GM19324 (cell line): ENCODE data around the gene BLCAP.
"Not testable (repeated sequence)": the region's sequence is repeated elsewhere in the genome, so short reads cannot be mapped to it uniquely, and the experiment has no call there.

Experiments used
- ATAC-seq: cut with Tn5 transposase; IDR thresholded peaks from one replicate; pipeline ENCODE4 v1.9.1; 2021; ENCODE audit warnings: mild to moderate bottlenecking, moderate library complexity; ENCODE audit not compliant: unreplicated experiment, low FRiP score

The BLCAP gene

DNA sequence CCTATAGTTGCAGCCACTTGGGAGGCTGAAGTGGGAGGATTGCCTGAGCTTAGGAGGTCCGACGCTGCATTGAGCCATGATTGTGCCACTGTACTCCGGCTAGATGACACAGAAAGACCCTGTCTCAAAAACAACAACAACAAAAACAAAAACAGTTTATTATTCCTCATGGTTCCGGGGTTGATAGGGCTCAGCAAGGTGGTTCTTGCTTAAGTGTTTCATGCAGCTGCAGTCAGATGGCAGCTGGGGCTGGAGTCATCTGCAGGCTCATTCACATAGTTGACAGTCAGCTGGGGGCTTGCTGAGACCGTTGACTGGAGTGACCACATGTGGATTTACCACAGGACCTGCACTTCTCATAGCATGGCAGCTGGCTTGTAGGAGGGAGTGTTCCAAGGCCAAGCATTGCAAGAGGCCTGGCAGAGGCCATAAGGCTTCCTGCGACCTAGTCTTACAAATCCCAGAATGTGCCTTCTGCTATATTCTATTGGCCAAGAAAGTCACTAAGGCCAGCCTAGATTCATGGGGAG lies 35.5 kb downstream of the BLCAP start:
- ATAC-seq = no peak

DNA sequence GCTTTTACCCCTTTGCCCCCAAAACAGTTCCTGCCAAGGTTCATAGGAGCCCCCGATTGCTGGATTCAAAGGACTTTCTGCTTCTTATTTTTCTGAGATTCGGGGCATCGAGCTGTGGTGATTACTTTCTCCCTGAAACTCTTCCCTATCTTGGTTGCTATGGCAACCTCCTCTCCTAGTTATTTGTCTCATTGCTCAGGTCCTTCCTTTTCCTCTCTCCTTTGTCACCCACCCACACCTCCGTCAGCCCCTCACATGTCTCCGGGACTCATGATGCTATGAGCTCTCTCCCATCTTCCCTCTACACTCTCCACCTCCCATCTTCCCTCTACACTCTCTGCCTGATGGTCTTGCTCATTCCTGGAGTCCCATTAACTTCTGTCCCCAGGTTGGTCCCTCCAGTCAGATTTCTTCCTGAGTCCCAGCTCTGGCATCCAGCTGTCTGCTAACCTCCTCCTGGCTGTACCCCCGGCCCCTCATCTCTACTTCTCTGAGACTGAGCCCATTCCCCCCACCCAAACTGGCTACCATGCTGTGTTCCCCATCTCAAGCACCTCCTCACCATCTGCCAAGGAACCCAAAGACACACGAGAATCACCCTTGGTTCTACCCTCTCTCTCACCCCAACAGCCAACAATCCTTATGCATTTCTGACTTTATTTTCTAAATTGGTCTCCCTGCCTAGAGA lies 36.9 kb downstream of the BLCAP start:
- ATAC-seq = no peak

DNA sequence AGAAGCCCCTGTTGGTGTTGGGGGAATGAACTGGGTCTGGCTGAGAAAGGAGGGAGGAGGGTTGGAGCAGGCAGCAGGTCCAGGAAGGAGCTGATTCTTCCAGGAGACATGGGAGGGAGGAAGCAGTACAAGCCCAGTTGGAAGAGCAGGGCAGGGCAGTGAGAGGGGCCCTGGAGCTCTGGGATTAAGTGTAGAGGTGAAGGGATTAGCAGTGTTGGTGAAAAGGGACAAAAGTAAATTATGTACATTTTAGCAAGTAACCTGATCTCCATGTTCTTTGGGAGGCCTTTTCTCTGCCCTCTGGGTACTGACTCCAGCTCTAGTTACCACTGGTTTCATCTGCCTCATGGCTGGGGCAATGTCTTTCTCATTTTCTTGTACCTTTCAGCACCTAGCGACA lies 41.5 kb downstream of the BLCAP start:
- not testable (repeated sequence) for ATAC-seq

DNA sequence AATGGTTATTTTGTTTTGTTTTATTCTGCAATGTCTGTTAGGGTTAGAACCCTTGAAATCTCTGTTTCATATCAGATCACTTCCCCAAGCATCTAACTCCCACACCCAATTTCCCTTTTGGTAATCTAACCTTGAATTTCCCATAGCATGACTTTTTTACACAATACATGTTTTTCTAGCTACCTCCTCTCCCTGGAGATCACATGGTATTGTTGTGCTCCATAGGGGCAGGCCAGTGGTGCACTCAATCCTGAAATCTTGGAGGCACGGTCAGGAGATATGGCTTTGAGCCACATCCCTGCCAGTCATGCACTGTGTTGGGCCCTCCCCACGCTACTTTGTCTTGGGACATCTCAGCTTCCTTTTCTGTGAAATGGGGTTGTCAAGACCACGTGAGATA lies 43.3 kb downstream of the BLCAP start:
- no peak for ATAC-seq

DNA sequence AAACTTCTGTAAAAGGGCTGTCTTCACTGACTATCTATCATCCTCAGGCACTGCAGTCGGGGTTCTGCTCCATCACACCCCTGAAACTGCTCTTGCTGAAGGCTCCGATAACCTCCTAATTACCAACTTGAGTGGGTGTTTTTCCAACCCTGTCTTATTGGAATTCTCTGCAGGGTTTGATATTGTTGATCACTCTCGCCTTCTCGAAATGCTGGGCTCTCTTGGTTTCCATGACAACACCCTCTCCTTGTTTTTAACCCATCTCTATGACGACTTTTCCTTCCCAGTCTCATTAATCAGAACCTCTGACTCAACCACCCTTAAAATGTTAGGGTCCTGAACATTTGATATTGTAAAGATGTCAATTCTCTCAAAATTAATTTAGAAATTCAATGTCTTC lies 46.1 kb downstream of the BLCAP start:
- no peak for ATAC-seq

DNA sequence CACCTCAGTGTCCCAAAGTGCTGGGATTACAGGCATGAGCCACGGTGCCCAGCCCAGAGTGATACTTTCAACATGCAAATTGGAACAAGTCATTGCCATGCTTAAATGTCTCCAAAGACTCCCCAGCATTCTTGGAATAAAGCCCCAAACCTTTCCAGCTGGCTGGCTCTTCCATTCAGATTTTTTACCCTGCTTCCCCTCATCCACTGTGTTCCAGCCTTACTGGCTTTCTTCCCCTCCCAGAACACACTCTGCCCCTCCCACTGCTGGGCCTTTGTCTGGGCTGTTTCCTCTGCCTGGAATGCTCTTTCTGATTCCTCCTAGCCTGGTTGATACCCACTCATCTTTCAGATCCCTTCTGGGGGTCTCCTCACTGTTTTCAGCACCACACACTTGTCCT lies 46.8 kb downstream of the BLCAP start:
- ATAC-seq = no peak

DNA sequence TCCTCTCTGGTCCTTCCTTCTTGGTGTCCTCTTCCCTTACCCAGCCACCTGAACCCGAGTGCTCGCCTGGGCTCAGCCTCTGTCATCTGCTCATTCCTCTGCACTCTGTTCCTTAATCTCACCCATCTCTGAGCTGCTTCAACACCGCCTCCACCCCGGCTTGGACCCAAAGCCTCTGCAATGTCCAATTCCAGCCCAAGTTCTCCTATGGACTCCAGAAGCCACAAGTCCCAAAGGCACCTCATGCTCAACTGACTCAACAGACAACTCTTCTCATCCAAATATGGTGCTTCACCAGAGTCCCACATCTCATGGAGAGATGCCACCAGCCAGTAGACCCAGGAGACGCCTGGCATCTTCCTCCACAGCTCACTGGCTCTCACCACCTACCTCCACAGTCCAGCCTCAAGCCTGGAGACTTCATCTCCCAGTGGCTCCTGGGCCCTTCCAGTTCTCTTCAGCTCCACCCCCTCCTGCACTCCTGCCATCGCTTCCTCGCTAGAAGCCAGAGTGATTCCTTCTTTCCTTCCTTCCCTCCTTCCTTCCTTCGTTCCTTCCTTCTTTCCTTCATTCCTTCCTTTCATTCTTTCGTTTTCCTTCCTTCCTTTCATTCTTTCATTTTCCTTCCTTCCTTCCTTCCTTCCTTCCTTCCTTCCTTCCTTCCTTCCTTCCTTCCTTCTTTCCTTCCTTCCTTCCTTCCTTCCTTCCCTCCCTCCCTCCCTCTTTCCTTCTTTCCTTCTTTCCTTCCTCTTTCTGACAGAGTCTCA lies 47.6 kb downstream of the BLCAP start:
- ATAC-seq = no peak

DNA sequence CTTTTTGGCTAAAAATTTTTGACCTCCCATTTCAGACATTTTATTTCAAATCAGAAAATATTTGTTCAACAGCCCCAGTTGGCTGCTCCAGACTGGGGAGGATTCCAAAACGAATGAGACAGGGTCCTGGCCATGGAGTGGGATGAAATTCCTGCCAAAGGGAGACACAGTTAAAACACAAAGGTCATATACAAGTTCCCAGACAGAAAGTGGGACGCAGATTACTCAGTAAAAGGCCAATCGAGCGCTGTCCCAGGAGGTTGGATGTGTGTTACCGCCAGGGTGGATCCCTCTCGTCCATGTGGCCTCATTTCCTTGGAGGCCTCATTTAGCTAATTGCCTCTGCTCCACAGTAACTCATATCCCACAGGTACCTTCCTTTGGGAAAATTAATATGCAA lies 48.4 kb downstream of the BLCAP start:
- ATAC-seq = no peak

DNA sequence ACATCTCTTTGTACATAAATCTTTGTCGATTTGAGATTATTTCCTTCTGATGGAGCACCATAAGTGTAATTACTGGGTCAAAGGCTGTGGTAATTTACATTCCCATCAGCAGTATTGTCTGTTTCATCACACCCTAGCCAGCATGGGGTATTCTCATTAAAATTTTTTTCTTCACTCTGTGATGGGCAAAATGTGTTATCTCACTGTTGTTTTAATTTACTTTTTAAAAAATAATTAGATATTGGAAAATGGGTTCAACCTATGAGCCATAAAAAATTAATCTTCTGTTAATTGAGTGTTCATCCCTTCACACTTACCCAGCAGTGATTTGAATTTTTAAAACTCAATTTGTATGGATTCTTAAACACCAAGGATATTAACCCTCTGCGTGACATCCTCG lies 50.6 kb downstream of the BLCAP start:
- no peak for ATAC-seq

DNA sequence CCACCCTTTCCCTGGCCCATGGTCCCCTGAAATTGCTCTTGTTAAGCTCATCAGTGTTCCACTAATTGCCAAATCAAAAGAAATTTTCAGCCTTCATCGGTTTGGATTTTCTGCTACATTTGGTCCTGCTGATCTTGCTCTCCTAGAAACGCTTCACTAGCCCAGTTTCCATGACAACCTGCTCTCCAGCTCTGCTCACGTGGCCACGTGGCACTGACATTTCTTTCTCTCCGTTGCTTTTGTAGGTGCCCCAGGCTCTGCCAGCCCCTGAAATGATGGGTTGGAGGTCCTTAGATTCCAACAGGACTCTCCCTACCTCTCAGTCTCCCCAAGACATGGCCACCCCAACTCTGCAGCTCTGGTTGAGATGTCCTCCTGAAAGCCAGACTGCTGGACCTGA lies 52.4 kb downstream of the BLCAP start:
- ATAC-seq = no peak

DNA sequence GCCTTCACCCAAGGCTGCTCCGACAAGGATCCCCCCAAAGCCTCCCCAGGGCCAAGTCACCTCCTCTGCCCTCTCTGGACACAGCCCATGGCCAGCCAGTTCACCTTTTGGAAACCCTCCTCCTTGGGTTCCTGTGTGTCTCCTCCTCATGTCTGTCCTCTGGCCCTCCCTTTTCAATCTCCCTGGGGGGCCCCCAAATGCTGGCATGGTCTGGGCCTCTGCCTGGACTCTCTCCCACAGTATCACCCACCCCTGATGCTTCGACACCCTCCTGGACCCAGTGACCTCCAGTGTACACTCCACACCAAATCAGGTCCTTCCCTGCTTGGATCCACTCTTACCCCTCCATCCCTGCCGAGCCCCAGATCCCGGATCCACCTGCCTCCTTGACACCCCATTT lies 53.3 kb downstream of the BLCAP start:
- ATAC-seq = no peak

DNA sequence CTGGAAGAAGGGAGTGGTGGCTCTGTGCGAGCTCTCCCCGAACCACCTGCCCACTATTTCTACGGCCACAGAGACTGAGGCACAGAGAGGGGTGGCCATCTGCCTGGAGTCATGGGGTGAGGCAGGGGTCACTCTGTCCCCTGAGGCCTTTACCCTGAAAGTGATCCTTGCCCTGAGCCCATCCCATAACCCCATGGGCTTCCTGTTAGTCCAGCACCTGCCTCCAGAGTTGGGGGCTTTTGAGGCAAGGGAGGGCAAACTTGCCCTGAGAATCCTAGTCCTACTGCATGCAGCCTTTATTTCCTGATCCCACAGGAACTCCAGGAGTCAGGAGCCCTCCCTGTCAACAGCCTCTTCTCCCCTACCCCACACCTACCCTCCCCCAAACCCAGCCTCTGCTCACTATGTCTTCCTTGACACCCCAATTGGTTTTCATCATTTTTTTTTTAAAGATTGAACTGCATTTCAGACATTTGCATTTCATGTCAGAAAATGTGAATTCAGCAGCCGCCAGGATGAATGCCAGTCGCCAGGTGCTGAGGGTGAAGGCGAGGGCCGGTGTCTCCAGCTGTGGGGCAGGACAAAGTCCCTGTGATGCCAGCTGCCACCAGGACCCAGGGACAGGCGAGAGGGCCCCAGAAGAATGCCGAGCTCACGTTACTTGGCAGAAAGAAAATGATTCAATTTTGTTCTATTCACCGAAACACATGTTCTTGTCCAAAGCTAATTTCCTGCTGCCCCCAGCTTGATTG lies 54.3 kb downstream of the BLCAP start:
- no peak for ATAC-seq

DNA sequence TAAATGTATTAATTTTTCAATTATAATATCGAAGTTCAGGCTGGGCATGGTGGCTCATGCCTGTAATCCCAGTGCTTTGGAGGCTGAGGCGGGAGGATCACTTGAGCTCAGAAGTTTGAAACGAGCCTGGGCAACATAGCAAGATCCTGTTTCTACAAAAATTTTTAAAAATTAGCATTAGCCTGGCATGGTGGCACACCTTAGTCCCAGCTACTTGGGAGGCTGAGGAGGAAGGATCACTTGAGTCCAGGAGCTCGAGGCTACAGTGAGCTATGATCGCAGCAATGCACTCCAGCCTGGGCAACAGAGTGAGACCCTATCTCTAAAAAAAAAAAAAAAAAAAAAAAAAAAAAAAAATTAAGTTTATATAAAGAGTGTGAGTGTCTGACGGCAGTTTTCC lies 55.2 kb downstream of the BLCAP start:
- not testable (repeated sequence) for ATAC-seq

DNA sequence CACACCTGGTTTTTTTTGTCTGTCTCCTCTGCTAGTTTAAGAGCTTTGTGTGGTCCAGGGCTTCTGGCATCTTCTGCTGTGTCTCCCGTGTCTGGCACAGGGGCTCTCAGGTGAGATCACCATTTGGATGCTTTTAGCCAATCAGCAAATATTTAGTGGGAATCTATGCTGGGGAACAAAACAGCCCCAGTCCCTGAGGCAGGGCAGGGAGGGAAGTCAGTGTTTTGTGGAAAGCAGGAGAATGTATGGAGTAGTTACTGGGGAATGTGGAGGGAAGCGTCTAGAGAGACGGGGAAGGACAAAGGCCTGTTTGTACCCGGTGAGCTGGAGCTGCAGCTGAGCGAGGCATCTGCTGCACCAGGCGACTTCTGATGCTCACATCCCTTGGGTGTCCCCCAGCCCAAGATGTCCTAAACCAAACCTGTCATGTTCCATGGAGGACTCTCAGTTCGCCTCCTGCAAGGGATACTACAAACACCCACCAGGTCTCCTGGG lies 55.9 kb downstream of the BLCAP start:
- no peak for ATAC-seq

DNA sequence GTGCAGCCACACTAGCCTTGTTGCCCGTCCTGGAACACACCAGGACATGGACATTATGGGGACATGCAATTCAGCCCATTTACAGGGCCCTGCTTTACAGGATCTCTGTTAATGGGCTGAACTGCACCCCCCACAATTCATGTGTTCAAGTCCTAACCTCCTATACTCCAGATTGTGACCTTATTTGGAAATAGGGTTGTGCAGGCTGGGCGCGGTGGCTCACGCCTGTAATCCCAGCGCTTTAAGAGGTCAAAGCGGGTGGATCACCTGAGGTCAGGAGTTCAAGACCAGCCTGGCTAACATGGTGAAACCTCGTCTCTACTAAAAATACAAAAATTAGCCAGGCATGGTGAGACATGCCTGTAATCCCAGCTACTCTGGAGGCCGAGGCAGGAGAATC lies 57.5 kb downstream of the BLCAP start:
- ATAC-seq = not testable (repeated sequence)

DNA sequence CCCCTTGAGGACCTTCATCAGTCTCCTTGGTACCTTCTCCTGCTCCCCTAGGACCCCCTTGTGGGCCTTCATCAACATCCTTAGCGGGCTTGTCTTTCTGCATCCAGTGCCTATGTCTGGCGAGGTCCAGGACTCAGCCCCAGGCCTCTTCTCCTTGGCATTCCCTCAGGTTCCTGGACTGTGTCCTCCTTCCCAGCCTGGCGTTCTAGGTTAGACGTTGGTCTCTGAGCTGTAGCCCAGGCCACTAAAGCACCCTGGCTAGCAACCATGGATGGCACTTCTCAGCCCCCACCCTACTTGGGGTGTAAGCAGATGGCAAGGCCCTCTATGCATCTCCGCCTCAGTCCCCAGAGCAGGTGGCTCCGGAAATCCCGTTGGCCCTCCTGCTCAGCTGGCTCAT lies 58.1 kb downstream of the BLCAP start:
- no peak for ATAC-seq

DNA sequence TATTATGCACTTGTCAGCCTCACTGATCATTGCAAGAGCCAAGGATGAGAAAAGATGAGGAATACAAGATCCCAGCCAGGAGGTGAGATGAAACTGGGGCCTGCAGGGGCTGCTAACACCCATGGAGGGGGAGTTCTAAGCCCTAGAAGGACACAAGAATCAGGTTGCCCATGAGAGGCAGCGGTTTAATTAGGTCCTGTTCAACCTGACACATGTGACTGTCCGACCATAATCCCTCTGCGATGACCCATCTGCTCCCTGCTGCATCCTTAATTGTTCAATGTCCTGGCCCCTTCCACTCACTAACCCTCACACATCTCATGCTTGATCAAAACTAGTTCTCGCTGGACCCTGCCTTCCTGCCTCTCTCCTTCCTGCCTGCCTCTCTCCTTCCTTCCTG lies 58.8 kb downstream of the BLCAP start:
- ATAC-seq = no peak
